HEK293T (cell line): Measurements from ENCODE around the gene POLQ.

ENCODE experiments used
- BHLHE40 ChIP-seq: fragments of 450-650 bp; IDR thresholded peaks from 2 replicates; pipeline ENCODE4 v1.6.1; 2016; ENCODE audit warnings: mild to moderate bottlenecking, moderate library complexity, borderline replicate concordance
- FOXA1 ChIP-seq: fragments of 450-650 bp; IDR thresholded peaks from 2 replicates; pipeline ENCODE4 v1.6.1; 2016; ENCODE audit warnings: mild to moderate bottlenecking
- FOXM1 ChIP-seq: fragments of 450-650 bp; IDR thresholded peaks from 2 replicates; pipeline ENCODE4 v1.6.1; 2017; ENCODE audit warnings: mild to moderate bottlenecking, borderline replicate concordance
- L3MBTL2 ChIP-seq: fragments of 450-650 bp; conservative IDR thresholded peaks from 2 replicates; pipeline ENCODE4 v1.6.1; 2016; ENCODE audit warnings: mild to moderate bottlenecking
- SP1 ChIP-seq: fragments of 450-650 bp; IDR thresholded peaks from 2 replicates; pipeline ENCODE4 v1.6.1; 2017

- TF ChIP-seq SP1 (no peak), FOXM1 (no peak), FOXA1 (no peak), L3MBTL2 (no peak), BHLHE40 (no peak)
These were observed 78.7 kb downstream of the POLQ start for GRCh38 chr3:121467085-121467484.
